ENCODE measurements around the gene EIF4E3.

EIF4E3 gene

DNA sequence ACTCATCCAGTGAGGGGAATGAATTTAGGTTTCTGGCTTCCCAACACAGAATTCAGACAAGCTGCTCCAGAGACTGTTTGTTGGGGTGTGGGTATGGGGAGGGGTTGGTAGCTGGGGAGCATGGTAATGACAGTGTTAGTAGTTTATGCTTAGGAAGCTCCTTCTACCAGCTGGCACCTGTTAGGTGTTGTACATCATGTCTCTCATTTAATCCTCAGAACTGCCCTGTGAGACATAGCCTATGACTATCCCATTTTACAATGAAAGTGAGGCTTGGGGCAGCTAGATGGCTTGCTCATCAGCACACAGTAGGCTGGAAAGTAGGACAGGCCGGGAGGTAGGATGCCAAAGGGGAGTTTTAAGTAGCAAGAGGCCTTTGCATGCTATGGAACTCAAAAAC lies 2.5 kb downstream of the EIF4E3 start:
- H3K9me3 ChIP-seq (replicated peaks; ENCODE audit: low read length) = no peaks in the 10 kb centered on the region
- H3K4me2 ChIP-seq (ENCODE audit: low read length) = no peak overlapping the region
- H3K4me3 ChIP-seq (ENCODE audit: low read length) = no peak overlapping the region
- H3K36me3 ChIP-seq (ENCODE audit: insufficient read depth, low read length) = no peaks in the 10 kb centered on the region
- H3K27me3 ChIP-seq (ENCODE audit: control insufficient read depth, insufficient read depth, low read length) = peaks cover 17% of the 10 kb centered on the region
- no peak overlapping the region for H3K9ac ChIP-seq (ENCODE audit: low read depth, low read length)
- H3K4me1 ChIP-seq (ENCODE audit: control insufficient read depth, insufficient read depth, low read length) = peaks cover 5% of the 10 kb centered on the region

DNA sequence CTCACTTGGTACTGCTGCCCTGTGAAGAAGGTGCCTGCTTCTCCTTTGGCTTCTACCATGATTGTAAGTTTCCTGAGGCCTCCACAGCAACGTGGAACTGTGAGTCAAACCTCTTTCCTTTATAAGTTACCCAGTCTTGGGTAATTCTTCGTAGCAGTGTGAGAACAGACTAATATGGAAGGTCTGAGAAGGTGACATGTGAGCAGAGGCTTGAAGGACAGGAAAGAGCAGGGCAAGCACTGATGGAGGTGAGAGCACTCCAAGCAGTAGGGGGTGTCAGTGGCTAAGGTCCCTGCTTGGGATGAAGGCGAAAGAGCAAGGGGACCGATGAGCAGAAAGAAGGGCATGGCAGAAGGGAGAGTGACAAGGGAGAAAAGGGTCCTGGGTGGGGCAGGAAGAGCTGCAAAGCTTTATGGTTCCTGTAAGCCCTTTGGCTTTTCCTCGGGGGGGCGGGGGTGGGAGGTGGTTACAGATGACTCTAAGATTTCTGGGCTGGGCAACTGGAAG lies 3.5 kb downstream of the EIF4E3 start:
- Histone ChIP-seq H3K4me2 (ENCODE audit: low read length) (no peak overlapping the region), H3K4me1 (ENCODE audit: control insufficient read depth, insufficient read depth, low read length) (peaks cover 5% of the 10 kb centered on the region)

DNA sequence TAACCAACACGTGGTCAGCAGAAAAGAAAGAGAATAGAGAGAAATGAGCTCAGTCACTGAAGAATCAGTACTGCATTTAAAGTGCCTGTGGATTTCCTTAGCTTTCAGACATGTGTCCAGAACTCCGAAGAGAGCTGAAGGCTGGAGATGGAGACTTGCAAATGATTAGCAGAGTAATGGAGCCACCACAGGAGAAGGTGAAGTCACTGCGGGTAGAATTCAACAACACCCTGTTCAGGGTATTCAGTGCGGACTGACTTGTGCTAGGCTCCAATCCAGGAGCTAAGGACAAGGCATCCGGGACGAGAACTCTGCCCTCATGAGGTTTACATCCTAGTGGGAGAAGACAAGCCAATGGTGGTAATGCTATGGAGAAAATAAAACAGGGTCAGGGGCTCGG lies 4.2 kb downstream of the EIF4E3 start:
- Histone ChIP-seq H3K27me3 (ENCODE audit: control insufficient read depth, insufficient read depth, low read length) (peaks cover 17% of the 10 kb centered on the region), H3K4me1 (ENCODE audit: control insufficient read depth, insufficient read depth, low read length) (peaks cover 5% of the 10 kb centered on the region), H3K4me2 (ENCODE audit: low read length) (no peak overlapping the region), H3K36me3 (ENCODE audit: insufficient read depth, low read length) (no peaks in the 10 kb centered on the region), H3K9me3 (replicated peaks; ENCODE audit: low read length) (no peaks in the 10 kb centered on the region), H3K4me3 (ENCODE audit: low read length) (no peak overlapping the region), H3K9ac (ENCODE audit: low read depth, low read length) (no peak overlapping the region)

More for the DNA sequence above, 3.5 kb downstream of the EIF4E3 start:
- Histone ChIP-seq H3K4me3 (ENCODE audit: low read length) (no peak overlapping the region), H3K9ac (ENCODE audit: low read depth, low read length) (no peak overlapping the region), H3K36me3 (ENCODE audit: insufficient read depth, low read length) (no peaks in the 10 kb centered on the region), H3K27me3 (ENCODE audit: control insufficient read depth, insufficient read depth, low read length) (peaks cover 17% of the 10 kb centered on the region), H3K9me3 (replicated peaks; ENCODE audit: low read length) (no peaks in the 10 kb centered on the region)

DNA sequence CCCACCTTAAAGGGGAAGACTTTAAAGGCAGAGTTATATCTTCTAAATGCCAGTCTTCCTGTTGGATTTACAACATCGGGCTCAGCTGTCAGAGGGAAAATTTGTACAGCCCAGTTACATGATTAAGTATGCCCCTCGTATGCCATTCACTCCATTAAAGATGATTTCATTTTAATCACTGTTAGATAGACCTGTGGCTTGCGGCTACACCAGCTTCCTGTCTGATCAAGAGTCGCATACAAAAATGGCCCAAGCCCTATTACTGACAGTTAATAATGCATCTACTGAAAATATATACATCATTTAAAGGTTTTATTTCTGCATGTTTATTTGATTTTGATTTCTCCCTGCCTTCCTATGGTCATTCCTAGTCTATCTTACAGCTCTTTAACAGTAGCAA lies 7.1 kb downstream of the EIF4E3 start:
- H3K9me3 ChIP-seq (replicated peaks; ENCODE audit: low read length) = no peaks in the 10 kb centered on the region
- peaks cover 4% of the 10 kb centered on the region for H3K27me3 ChIP-seq (ENCODE audit: control insufficient read depth, insufficient read depth, low read length)
- H3K36me3 ChIP-seq (ENCODE audit: insufficient read depth, low read length) = no peaks in the 10 kb centered on the region
- H3K4me2 ChIP-seq (ENCODE audit: low read length) = no peak overlapping the region
- no peak overlapping the region for H3K4me3 ChIP-seq (ENCODE audit: low read length)
- H3K4me1 ChIP-seq (ENCODE audit: control insufficient read depth, insufficient read depth, low read length) = no peaks in the 10 kb centered on the region
- no peak overlapping the region for H3K9ac ChIP-seq (ENCODE audit: low read depth, low read length)

DNA sequence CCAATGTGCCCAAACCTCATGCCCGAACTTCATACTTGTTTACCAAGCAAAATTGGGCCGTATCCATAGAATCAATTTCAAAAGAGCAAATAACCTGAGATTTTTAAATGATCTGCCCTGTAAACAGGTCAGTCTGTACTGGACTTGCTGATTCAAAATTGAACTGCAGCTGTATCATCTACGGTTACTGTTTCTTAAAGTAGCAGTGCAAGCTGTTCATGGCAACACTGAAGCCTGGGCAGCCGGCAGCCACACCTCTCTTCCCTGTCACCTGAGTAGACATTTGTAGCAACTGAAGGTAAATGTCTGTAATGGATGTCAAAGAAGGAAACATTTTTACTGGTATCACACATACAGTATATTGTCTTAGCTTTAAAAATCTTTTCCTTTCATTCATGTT lies 10.6 kb downstream of the EIF4E3 start:
- no peaks in the 10 kb centered on the region for H3K9me3 ChIP-seq (replicated peaks; ENCODE audit: low read length)
- H3K27me3 ChIP-seq (ENCODE audit: control insufficient read depth, insufficient read depth, low read length) = no peaks in the 10 kb centered on the region
- H3K36me3 ChIP-seq (ENCODE audit: insufficient read depth, low read length) = no peaks in the 10 kb centered on the region
- no peak overlapping the region for H3K4me3 ChIP-seq (ENCODE audit: low read length)
- no peak overlapping the region for H3K9ac ChIP-seq (ENCODE audit: low read depth, low read length)
- H3K4me2 ChIP-seq (ENCODE audit: low read length) = no peak overlapping the region
- H3K4me1 ChIP-seq (ENCODE audit: control insufficient read depth, insufficient read depth, low read length) = no peaks in the 10 kb centered on the region

DNA sequence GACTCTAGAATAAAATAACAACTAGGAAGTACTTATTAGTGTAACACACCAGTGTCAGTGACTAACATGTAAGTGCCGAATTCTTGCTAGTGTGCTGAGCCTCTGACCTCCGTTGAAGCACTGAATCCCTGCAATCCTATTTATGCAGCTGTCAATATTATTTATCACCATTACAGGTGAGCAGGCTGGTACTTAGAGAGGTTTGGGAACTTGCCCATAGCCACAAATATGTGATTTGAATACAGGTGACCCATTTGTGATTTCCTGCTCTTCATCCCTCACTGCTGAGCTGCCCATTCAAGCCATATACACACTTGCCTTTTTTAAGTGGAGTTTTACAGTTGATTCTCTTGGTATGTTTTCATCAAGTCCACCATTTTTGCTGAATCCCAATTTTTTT lies 12.2 kb downstream of the EIF4E3 start:
- Histone ChIP-seq H3K9ac (ENCODE audit: low read depth, low read length) (no peak overlapping the region), H3K36me3 (ENCODE audit: insufficient read depth, low read length) (no peaks in the 10 kb centered on the region), H3K4me3 (ENCODE audit: low read length) (no peak overlapping the region), H3K4me2 (ENCODE audit: low read length) (no peak overlapping the region), H3K27me3 (ENCODE audit: control insufficient read depth, insufficient read depth, low read length) (no peaks in the 10 kb centered on the region), H3K4me1 (ENCODE audit: control insufficient read depth, insufficient read depth, low read length) (no peaks in the 10 kb centered on the region), H3K9me3 (replicated peaks; ENCODE audit: low read length) (no peaks in the 10 kb centered on the region)

DNA sequence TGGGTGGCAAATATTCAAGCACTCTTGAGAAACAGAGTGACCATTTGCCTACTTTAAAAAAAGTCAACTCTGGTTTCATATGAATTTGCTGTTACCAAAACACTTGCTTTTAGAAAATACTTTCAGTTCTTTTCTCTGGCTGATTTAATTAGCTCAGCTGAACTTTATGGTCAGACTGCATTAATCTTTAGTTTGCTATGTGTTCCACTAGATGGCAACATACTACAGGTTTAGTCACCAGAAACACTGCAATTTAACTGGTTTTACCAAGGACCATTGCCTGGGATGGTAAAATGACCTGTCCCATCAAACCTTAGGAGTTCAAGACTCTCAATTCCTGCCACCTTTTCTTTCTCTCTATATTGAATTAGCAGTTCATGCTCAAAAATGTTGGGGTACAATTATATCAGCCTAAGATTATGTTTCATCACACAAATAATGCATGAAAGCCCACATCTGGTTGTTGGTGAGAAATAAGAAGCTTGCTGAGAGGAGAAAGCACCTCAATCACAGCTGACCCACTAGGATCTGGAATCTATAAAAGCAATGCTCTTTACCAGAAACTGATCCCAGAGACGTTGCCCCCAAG lies 14.2 kb downstream of the EIF4E3 start:
- H3K9me3 ChIP-seq (replicated peaks; ENCODE audit: low read length) = no peaks in the 10 kb centered on the region
- H3K9ac ChIP-seq (ENCODE audit: low read depth, low read length) = no peak overlapping the region
- H3K4me3 ChIP-seq (ENCODE audit: low read length) = no peak overlapping the region
- no peaks in the 10 kb centered on the region for H3K27me3 ChIP-seq (ENCODE audit: control insufficient read depth, insufficient read depth, low read length)
- H3K4me2 ChIP-seq (ENCODE audit: low read length) = no peak overlapping the region
- H3K4me1 ChIP-seq (ENCODE audit: control insufficient read depth, insufficient read depth, low read length) = no peaks in the 10 kb centered on the region
- no peaks in the 10 kb centered on the region for H3K36me3 ChIP-seq (ENCODE audit: insufficient read depth, low read length)

- Histone ChIP-seq H3K4me3 (ENCODE audit: low read length) (no peak overlapping the region), H3K36me3 (ENCODE audit: insufficient read depth, low read length) (no peaks in the 10 kb centered on the region)
These were observed 15.2 kb downstream of the EIF4E3 start for GRCh38 chr3:71709908-71710511.

GRCh38 chr3:71708476-71709105 lies 16.6 kb downstream of the EIF4E3 start:
- H3K4me3 ChIP-seq (ENCODE audit: low read length) = no peak overlapping the region
- no peaks in the 10 kb centered on the region for H3K36me3 ChIP-seq (ENCODE audit: insufficient read depth, low read length)
- no peaks in the 10 kb centered on the region for H3K27me3 ChIP-seq (ENCODE audit: control insufficient read depth, insufficient read depth, low read length)
- no peak overlapping the region for H3K9ac ChIP-seq (ENCODE audit: low read depth, low read length)
- H3K9me3 ChIP-seq (replicated peaks; ENCODE audit: low read length) = no peaks in the 10 kb centered on the region
- no peaks in the 10 kb centered on the region for H3K4me1 ChIP-seq (ENCODE audit: control insufficient read depth, insufficient read depth, low read length)
- H3K4me2 ChIP-seq (ENCODE audit: low read length) = no peak overlapping the region

More at GRCh38 chr3:71709908-71710511, 15.2 kb downstream of the EIF4E3 start:
- no peaks in the 10 kb centered on the region for H3K9me3 ChIP-seq (replicated peaks; ENCODE audit: low read length)
- H3K9ac ChIP-seq (ENCODE audit: low read depth, low read length) = no peak overlapping the region
- H3K4me1 ChIP-seq (ENCODE audit: control insufficient read depth, insufficient read depth, low read length) = no peaks in the 10 kb centered on the region
- H3K27me3 ChIP-seq (ENCODE audit: control insufficient read depth, insufficient read depth, low read length) = no peaks in the 10 kb centered on the region
- H3K4me2 ChIP-seq (ENCODE audit: low read length) = no peak overlapping the region

- Histone ChIP-seq H3K9ac (ENCODE audit: low read depth, low read length) (no peak overlapping the region), H3K4me3 (ENCODE audit: low read length) (no peak overlapping the region), H3K4me2 (ENCODE audit: low read length) (no peak overlapping the region), H3K27me3 (ENCODE audit: control insufficient read depth, insufficient read depth, low read length) (no peaks in the 10 kb centered on the region), H3K36me3 (ENCODE audit: insufficient read depth, low read length) (no peaks in the 10 kb centered on the region), H3K4me1 (ENCODE audit: control insufficient read depth, insufficient read depth, low read length) (no peaks in the 10 kb centered on the region), H3K9me3 (replicated peaks; ENCODE audit: low read length) (no peaks in the 10 kb centered on the region)
These were observed 17.6 kb downstream of the EIF4E3 start for GRCh38 chr3:71707595-71707994.

GRCh38 chr3:71705681-71706080 lies 19.5 kb downstream of the EIF4E3 start:
- Histone ChIP-seq H3K4me1 (ENCODE audit: control insufficient read depth, insufficient read depth, low read length) (no peaks in the 10 kb centered on the region), H3K27me3 (ENCODE audit: control insufficient read depth, insufficient read depth, low read length) (no peaks in the 10 kb centered on the region), H3K4me2 (ENCODE audit: low read length) (no peak overlapping the region), H3K4me3 (ENCODE audit: low read length) (no peak overlapping the region), H3K9ac (ENCODE audit: low read depth, low read length) (no peak overlapping the region), H3K9me3 (replicated peaks; ENCODE audit: low read length) (no peaks in the 10 kb centered on the region), H3K36me3 (ENCODE audit: insufficient read depth, low read length) (no peaks in the 10 kb centered on the region)

GRCh38 chr3:71704915-71705314 lies 20.3 kb downstream of the EIF4E3 start:
- Histone ChIP-seq H3K4me2 (ENCODE audit: low read length) (no peak overlapping the region), H3K36me3 (ENCODE audit: insufficient read depth, low read length) (no peaks in the 10 kb centered on the region), H3K9me3 (replicated peaks; ENCODE audit: low read length) (no peaks in the 10 kb centered on the region), H3K4me1 (ENCODE audit: control insufficient read depth, insufficient read depth, low read length) (no peaks in the 10 kb centered on the region), H3K9ac (ENCODE audit: low read depth, low read length) (no peak overlapping the region), H3K27me3 (ENCODE audit: control insufficient read depth, insufficient read depth, low read length) (no peaks in the 10 kb centered on the region), H3K4me3 (ENCODE audit: low read length) (no peak overlapping the region)

Data from skeletal muscle satellite cell (primary cell).